Measurements from ENCODE around the gene FERMT3.

Gene FERMT3

GRCh38 chr11:64263021-64263946 lies 56.8 kb downstream of the FERMT3 start:
- H3K4me3 ChIP-seq (ENCODE audit: insufficient read length, low read depth) = no peak overlapping the region
- peaks cover 87% of the 10 kb centered on the region for H3K36me3 ChIP-seq (ENCODE audit: insufficient read depth, insufficient read length, low read length)
- no peaks in the 10 kb centered on the region for H3K27me3 ChIP-seq (ENCODE audit: insufficient read depth, insufficient read length)
- no peaks in the 10 kb centered on the region for H3K9me3 ChIP-seq (ENCODE audit: insufficient read depth, low read length)
- no peak for DNase-seq (ENCODE audit: low read depth, low spot score)
- peak overlapping the region; percentile 61 for H3K9ac ChIP-seq (ENCODE audit: insufficient read length, low read depth)
- peaks cover 23% of the 10 kb centered on the region for H3K4me1 ChIP-seq (ENCODE audit: insufficient read depth, insufficient read length)
- TF ChIP-seq ZNF274 (IDR thresholded peaks at IDR 0.05; ENCODE audit: low read depth, low read length) = no peak
- no peak for TF ChIP-seq YY1 (IDR thresholded peaks at IDR 0.05; ENCODE audit: insufficient read depth, insufficient read length)
- TF ChIP-seq SUZ12 (IDR thresholded peaks at IDR 0.05; ENCODE audit: extremely low read depth, insufficient read depth, insufficient read length) = no peak

DNA sequence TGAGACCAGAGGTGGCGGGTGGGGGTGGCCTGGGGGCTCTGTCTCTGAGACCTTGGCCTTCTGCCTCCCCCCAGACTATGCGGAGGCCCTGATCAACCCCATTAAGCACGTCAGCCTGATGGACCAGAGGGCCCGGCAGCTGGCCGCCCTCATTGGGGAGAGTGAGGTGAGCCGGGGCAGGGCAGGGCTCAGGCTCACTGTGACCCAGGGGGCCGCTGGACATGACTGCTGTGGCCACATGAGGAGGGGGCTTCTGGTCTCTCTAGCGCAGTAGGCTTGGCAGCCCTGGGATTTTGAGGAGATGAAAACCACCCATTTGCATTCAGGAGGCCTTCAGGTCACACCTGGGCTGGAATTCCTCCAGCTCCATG lies 57.4 kb downstream of the FERMT3 start:
- TF ChIP-seq YY1 (IDR thresholded peaks at IDR 0.05; ENCODE audit: insufficient read depth, insufficient read length) = no peak
- TF ChIP-seq SUZ12 (IDR thresholded peaks at IDR 0.05; ENCODE audit: extremely low read depth, insufficient read depth, insufficient read length) = no peak
- TF ChIP-seq ZNF274 (IDR thresholded peaks at IDR 0.05; ENCODE audit: low read depth, low read length) = no peak
- no peak for DNase-seq (ENCODE audit: low read depth, low spot score)
- Histone ChIP-seq H3K27me3 (ENCODE audit: insufficient read depth, insufficient read length) (no peaks in the 10 kb centered on the region), H3K36me3 (ENCODE audit: insufficient read depth, insufficient read length, low read length) (peaks cover 83% of the 10 kb centered on the region), H3K4me1 (ENCODE audit: insufficient read depth, insufficient read length) (peaks cover 27% of the 10 kb centered on the region), H3K9ac (ENCODE audit: insufficient read length, low read depth) (peak overlapping the region; percentile 61), H3K9me3 (ENCODE audit: insufficient read depth, low read length) (no peaks in the 10 kb centered on the region), H3K4me3 (ENCODE audit: insufficient read length, low read depth) (no peak overlapping the region)

DNA sequence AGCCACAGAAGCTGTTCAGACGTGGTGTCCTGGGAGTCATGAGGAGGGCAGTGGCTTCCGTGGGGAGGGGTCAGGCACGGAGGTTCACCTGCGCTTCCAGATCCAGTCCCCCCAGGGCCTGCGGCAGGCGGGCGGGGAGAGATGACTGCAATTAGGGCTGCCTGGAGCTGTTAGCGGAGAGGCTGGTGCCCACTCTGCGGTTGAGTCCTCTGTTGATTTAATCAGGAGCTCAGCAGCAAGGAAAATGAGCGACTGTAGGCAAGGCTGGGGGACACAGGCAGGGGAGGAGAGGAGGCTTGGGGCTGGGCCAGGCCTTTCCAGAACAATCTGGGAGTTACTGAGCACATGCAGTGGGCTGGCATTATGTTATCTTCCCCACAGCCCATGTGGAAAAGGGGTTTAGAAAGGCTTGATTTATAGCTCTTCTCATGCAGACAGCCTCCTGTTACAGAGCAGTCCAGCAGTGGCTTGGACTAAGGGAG lies 57.9 kb downstream of the FERMT3 start:
- Histone ChIP-seq H3K4me3 (ENCODE audit: insufficient read length, low read depth) (no peak overlapping the region), H3K4me1 (ENCODE audit: insufficient read depth, insufficient read length) (peaks cover 27% of the 10 kb centered on the region), H3K27me3 (ENCODE audit: insufficient read depth, insufficient read length) (no peaks in the 10 kb centered on the region), H3K9ac (ENCODE audit: insufficient read length, low read depth) (peak overlapping the region; percentile 4), H3K9me3 (ENCODE audit: insufficient read depth, low read length) (no peaks in the 10 kb centered on the region), H3K36me3 (ENCODE audit: insufficient read depth, insufficient read length, low read length) (peaks cover 79% of the 10 kb centered on the region)
- TF ChIP-seq YY1 (IDR thresholded peaks at IDR 0.05; ENCODE audit: insufficient read depth, insufficient read length) (no peak), SUZ12 (IDR thresholded peaks at IDR 0.05; ENCODE audit: extremely low read depth, insufficient read depth, insufficient read length) (no peak), ZNF274 (IDR thresholded peaks at IDR 0.05; ENCODE audit: low read depth, low read length) (no peak)
- DNase-seq (ENCODE audit: low read depth, low spot score) = no peak

GRCh38 chr11:64265176-64266160 lies 58.9 kb downstream of the FERMT3 start:
- no peaks in the 10 kb centered on the region for H3K9me3 ChIP-seq (ENCODE audit: insufficient read depth, low read length)
- H3K27me3 ChIP-seq (ENCODE audit: insufficient read depth, insufficient read length) = no peaks in the 10 kb centered on the region
- DNase-seq (ENCODE audit: low read depth, low spot score) = no peak
- H3K9ac ChIP-seq (ENCODE audit: insufficient read length, low read depth) = no peak overlapping the region
- H3K4me3 ChIP-seq (ENCODE audit: insufficient read length, low read depth) = no peak overlapping the region
- peaks cover 68% of the 10 kb centered on the region for H3K36me3 ChIP-seq (ENCODE audit: insufficient read depth, insufficient read length, low read length)
- peaks cover 27% of the 10 kb centered on the region for H3K4me1 ChIP-seq (ENCODE audit: insufficient read depth, insufficient read length)
- TF ChIP-seq YY1 (IDR thresholded peaks at IDR 0.05; ENCODE audit: insufficient read depth, insufficient read length) = no peak

GRCh38 chr11:64266339-64266738 lies 59.8 kb downstream of the FERMT3 start:
- peaks cover 64% of the 10 kb centered on the region for H3K36me3 ChIP-seq (ENCODE audit: insufficient read depth, insufficient read length, low read length)
- no peak overlapping the region for H3K4me3 ChIP-seq (ENCODE audit: insufficient read length, low read depth)
- DNase-seq (ENCODE audit: low read depth, low spot score) = no peak
- H3K4me1 ChIP-seq (ENCODE audit: insufficient read depth, insufficient read length) = peaks cover 27% of the 10 kb centered on the region
- H3K9ac ChIP-seq (ENCODE audit: insufficient read length, low read depth) = no peak overlapping the region
- H3K9me3 ChIP-seq (ENCODE audit: insufficient read depth, low read length) = no peaks in the 10 kb centered on the region
- H3K27me3 ChIP-seq (ENCODE audit: insufficient read depth, insufficient read length) = no peaks in the 10 kb centered on the region
- no peak for TF ChIP-seq YY1 (IDR thresholded peaks at IDR 0.05; ENCODE audit: insufficient read depth, insufficient read length)
- TF ChIP-seq SUZ12 (IDR thresholded peaks at IDR 0.05; ENCODE audit: extremely low read depth, insufficient read depth, insufficient read length) = no peak
- no peak for TF ChIP-seq ZNF274 (IDR thresholded peaks at IDR 0.05; ENCODE audit: low read depth, low read length)

GRCh38 chr11:64267207-64267945 lies 60.9 kb downstream of the FERMT3 start:
- Histone ChIP-seq H3K9ac (ENCODE audit: insufficient read length, low read depth) (no peak overlapping the region), H3K36me3 (ENCODE audit: insufficient read depth, insufficient read length, low read length) (peaks cover 55% of the 10 kb centered on the region), H3K4me1 (ENCODE audit: insufficient read depth, insufficient read length) (peaks cover 27% of the 10 kb centered on the region), H3K9me3 (ENCODE audit: insufficient read depth, low read length) (no peaks in the 10 kb centered on the region), H3K27me3 (ENCODE audit: insufficient read depth, insufficient read length) (no peaks in the 10 kb centered on the region), H3K4me3 (ENCODE audit: insufficient read length, low read depth) (no peak overlapping the region)
- TF ChIP-seq SUZ12 (IDR thresholded peaks at IDR 0.05; ENCODE audit: extremely low read depth, insufficient read depth, insufficient read length) (no peak), ZNF274 (IDR thresholded peaks at IDR 0.05; ENCODE audit: low read depth, low read length) (no peak), YY1 (IDR thresholded peaks at IDR 0.05; ENCODE audit: insufficient read depth, insufficient read length) (no peak)
- no peak for DNase-seq (ENCODE audit: low read depth, low spot score)
